ENCODE measurements around the gene TMEM185B.

The TMEM185B gene

GRCh38 chr2:120251078-120251477 is 27.9 kb upstream of the TMEM185B start:
- peaks cover 50% of the 10 kb centered on the region for H3K27me3 ChIP-seq (ENCODE audit: insufficient read depth, low read length)
- H3K9ac ChIP-seq (ENCODE audit: low read depth, low read length) = no peak overlapping the region
- H3K4me1 ChIP-seq (ENCODE audit: insufficient read depth, low read length) = peaks cover 10% of the 10 kb centered on the region; the same call in 1 of the 2 replicates
- H3K27ac ChIP-seq (ENCODE audit: low read depth, low read length) = no peak overlapping the region
- H3K36me3 ChIP-seq (ENCODE audit: insufficient read depth, low read length) = no peaks in the 10 kb centered on the region
- WGBS = 86% methylated on average over 3 of the region's 3 CpGs
- H3K9me3 ChIP-seq (ENCODE audit: insufficient read depth, low read depth, low read length) = no peaks in the 10 kb centered on the region
- H3K4me3 ChIP-seq (ENCODE audit: low read length) = no peak overlapping the region

GRCh38 chr2:120250640-120251039 is 27.4 kb upstream of the TMEM185B start:
- Histone ChIP-seq H3K4me3 (ENCODE audit: low read length) (no peak overlapping the region), H3K27me3 (ENCODE audit: insufficient read depth, low read length) (peaks cover 50% of the 10 kb centered on the region), H3K9ac (ENCODE audit: low read depth, low read length) (no peak overlapping the region), H3K9me3 (ENCODE audit: insufficient read depth, low read depth, low read length) (no peaks in the 10 kb centered on the region), H3K27ac (ENCODE audit: low read depth, low read length) (no peak overlapping the region), H3K36me3 (ENCODE audit: insufficient read depth, low read length) (no peaks in the 10 kb centered on the region), H3K4me1 (ENCODE audit: insufficient read depth, low read length) (peaks cover 14% of the 10 kb centered on the region)
- 87% methylated on average over 4 of the region's 4 CpGs for WGBS

DNA sequence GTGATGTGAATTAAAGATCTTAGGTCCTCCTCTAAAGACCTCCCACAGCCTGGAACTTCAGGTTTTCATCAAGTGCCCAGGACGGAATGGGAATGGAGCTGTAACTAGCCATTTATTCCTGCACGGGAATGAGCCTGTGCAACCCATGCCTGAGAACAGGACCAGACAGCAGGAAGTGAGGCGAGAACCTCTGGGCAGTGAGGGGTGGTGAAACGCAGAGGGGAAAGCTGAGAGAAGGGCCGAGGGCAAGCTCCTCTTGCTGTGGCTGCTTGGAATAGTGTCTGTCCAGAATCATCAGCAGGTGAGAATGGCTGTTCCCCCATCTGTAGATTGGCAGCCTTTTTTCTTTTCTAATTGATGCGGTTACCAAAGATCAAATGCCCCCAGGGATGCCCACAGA is 24.7 kb upstream of the TMEM185B start:
- no peaks in the 10 kb centered on the region for H3K9me3 ChIP-seq (ENCODE audit: insufficient read depth, low read depth, low read length)
- no peak overlapping the region for H3K4me3 ChIP-seq (ENCODE audit: low read length)
- H3K4me1 ChIP-seq (ENCODE audit: insufficient read depth, low read length) = peaks cover 12% of the 10 kb centered on the region
- no peak overlapping the region for H3K9ac ChIP-seq (ENCODE audit: low read depth, low read length)
- H3K36me3 ChIP-seq (ENCODE audit: insufficient read depth, low read length) = no peaks in the 10 kb centered on the region
- 85% methylated on average over 6 of the region's 6 CpGs for WGBS
- H3K27me3 ChIP-seq (ENCODE audit: insufficient read depth, low read length) = peaks cover 28% of the 10 kb centered on the region
- H3K27ac ChIP-seq (ENCODE audit: low read depth, low read length) = no peak overlapping the region

DNA sequence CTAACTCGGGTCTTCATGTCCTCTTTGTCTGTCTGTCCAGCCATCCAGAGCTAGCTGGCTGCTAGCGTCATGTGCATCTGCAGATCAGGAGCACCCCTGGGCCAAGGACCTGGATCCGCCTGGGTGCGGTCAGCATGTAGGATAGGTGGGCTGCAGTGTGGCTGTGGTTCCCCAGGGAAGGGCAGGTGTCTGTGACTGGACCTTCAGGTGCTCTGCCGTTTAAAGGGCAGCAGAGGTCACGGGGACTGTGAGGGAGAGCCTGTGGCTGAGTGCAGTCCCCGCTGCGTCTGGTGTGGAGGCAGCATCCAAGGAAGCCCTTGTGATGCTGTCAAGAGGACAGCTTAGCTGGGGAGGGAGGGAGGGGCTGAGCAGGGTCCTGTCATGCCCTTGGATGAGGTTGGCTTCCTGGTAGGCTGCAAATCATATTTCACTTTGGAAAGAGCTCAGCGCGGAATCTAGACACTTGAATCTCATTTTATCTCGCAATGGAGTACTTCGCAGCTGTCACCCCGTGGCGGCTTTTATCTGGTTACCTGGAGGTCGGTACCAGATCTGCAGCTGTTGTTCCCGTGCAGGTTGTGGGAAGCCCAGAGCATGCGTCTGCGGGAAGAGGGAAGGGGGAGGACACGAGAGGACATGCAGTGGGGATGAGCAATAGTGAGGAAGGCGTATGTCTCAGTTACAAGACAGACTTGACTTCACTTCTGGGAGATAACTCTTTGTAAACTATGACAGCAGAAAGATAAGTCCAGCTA is 23.5 kb upstream of the TMEM185B start:
- no peak overlapping the region for H3K27ac ChIP-seq (ENCODE audit: low read depth, low read length)
- peaks cover 23% of the 10 kb centered on the region for H3K27me3 ChIP-seq (ENCODE audit: insufficient read depth, low read length)
- H3K9me3 ChIP-seq (ENCODE audit: insufficient read depth, low read depth, low read length) = no peaks in the 10 kb centered on the region
- no peak overlapping the region for H3K4me3 ChIP-seq (ENCODE audit: low read length)
- H3K9ac ChIP-seq (ENCODE audit: low read depth, low read length) = no peak overlapping the region
- no peaks in the 10 kb centered on the region for H3K36me3 ChIP-seq (ENCODE audit: insufficient read depth, low read length)
- 77% methylated on average over 20 of the region's 20 CpGs for WGBS
- H3K4me1 ChIP-seq (ENCODE audit: insufficient read depth, low read length) = peaks cover 12% of the 10 kb centered on the region

GRCh38 chr2:120245520-120246332 is 22.5 kb upstream of the TMEM185B start:
- Histone ChIP-seq H3K36me3 (ENCODE audit: insufficient read depth, low read length) (no peaks in the 10 kb centered on the region), H3K4me3 (ENCODE audit: low read length) (no peak overlapping the region), H3K27me3 (ENCODE audit: insufficient read depth, low read length) (peaks cover 13% of the 10 kb centered on the region), H3K27ac (ENCODE audit: low read depth, low read length) (no peak overlapping the region), H3K9ac (ENCODE audit: low read depth, low read length) (no peak overlapping the region), H3K9me3 (ENCODE audit: insufficient read depth, low read depth, low read length) (no peaks in the 10 kb centered on the region), H3K4me1 (ENCODE audit: insufficient read depth, low read length) (peaks cover 12% of the 10 kb centered on the region)
- 59% methylated on average over 11 of the region's 15 CpGs for WGBS

GRCh38 chr2:120244656-120245519 is 21.7 kb upstream of the TMEM185B start:
- 81% methylated on average over 12 of the region's 12 CpGs for WGBS
- Histone ChIP-seq H3K27ac (ENCODE audit: low read depth, low read length) (no peak overlapping the region), H3K9me3 (ENCODE audit: insufficient read depth, low read depth, low read length) (no peaks in the 10 kb centered on the region)

DNA sequence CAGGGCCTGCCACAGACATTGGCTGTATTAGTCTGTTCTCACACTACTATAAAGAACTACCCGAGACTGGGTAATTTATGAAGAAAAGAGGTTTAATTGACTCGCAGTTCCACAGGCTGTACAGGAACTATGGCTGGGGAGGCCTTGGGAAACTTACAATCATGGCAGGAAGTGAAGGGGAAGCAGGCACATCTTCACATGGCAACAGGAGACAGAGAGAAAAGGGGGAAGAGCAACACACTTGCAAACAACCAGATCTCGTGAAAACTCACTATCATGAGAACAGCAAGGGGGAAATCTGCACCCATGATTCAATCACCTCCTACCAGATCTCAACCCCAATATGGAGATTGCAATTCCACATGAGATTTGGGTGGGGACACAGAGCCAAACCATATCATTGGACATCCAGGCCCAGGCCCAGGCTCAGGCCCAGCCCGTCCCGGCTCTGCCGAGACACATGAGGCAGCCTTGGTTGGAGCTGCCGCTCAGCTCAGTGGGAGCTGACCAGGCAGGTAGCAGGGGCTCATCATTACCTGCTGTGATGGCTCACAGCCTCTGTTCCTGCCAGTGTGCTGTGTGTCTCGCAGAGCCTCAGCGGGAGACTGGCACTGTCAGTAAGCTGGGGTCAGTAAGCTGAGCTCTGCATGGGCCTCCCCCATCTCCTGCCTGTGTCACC is 20.8 kb upstream of the TMEM185B start:
- Histone ChIP-seq H3K9me3 (ENCODE audit: insufficient read depth, low read depth, low read length) (no peaks in the 10 kb centered on the region), H3K9ac (ENCODE audit: low read depth, low read length) (no peak overlapping the region), H3K27ac (ENCODE audit: low read depth, low read length) (no peak overlapping the region), H3K27me3 (ENCODE audit: insufficient read depth, low read length) (no peaks in the 10 kb centered on the region; the same call in 1 of the 2 replicates), H3K4me3 (ENCODE audit: low read length) (no peak overlapping the region), H3K36me3 (ENCODE audit: insufficient read depth, low read length) (no peaks in the 10 kb centered on the region), H3K4me1 (ENCODE audit: insufficient read depth, low read length) (peaks cover 21% of the 10 kb centered on the region)
- 91% methylated on average over 9 of the region's 9 CpGs for WGBS

More at GRCh38 chr2:120244656-120245519, 21.7 kb upstream of the TMEM185B start:
- no peak overlapping the region for H3K9ac ChIP-seq (ENCODE audit: low read depth, low read length)
- peaks cover 13% of the 10 kb centered on the region for H3K4me1 ChIP-seq (ENCODE audit: insufficient read depth, low read length)
- H3K27me3 ChIP-seq (ENCODE audit: insufficient read depth, low read length) = peaks cover 5% of the 10 kb centered on the region
- H3K4me3 ChIP-seq (ENCODE audit: low read length) = no peak overlapping the region
- H3K36me3 ChIP-seq (ENCODE audit: insufficient read depth, low read length) = no peaks in the 10 kb centered on the region

GRCh38 chr2:120243211-120243610 is 20.0 kb upstream of the TMEM185B start:
- 76% methylated on average over 3 of the region's 3 CpGs for WGBS
- no peak overlapping the region for H3K9ac ChIP-seq (ENCODE audit: low read depth, low read length)
- no peak overlapping the region for H3K27ac ChIP-seq (ENCODE audit: low read depth, low read length)
- no peaks in the 10 kb centered on the region for H3K9me3 ChIP-seq (ENCODE audit: insufficient read depth, low read depth, low read length)
- H3K36me3 ChIP-seq (ENCODE audit: insufficient read depth, low read length) = no peaks in the 10 kb centered on the region
- H3K27me3 ChIP-seq (ENCODE audit: insufficient read depth, low read length) = no peaks in the 10 kb centered on the region; the same call in 1 of the 2 replicates
- H3K4me1 ChIP-seq (ENCODE audit: insufficient read depth, low read length) = peaks cover 25% of the 10 kb centered on the region
- no peak overlapping the region for H3K4me3 ChIP-seq (ENCODE audit: low read length)

DNA sequence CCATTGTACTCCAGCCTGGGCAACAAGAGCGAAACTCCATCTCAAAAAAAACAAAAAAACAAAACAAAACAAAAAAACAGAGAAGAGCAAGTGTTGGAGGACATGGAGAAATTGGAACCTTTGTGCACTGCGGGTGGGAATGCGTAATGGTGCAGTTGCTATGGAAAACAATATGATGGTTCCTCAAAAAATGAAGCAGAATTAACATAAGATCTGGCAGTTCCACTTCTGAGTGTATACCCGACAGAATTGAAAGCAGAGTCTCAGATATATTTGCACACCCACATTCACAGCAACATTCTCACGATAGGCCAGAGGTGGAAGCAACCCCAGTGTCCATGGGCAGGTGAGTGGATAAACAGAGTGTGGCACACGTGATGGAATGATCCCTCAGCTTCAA is 18.5 kb upstream of the TMEM185B start:
- no peak overlapping the region for H3K9ac ChIP-seq (ENCODE audit: low read depth, low read length)
- WGBS = 93% methylated on average over 5 of the region's 6 CpGs
- peaks cover 27% of the 10 kb centered on the region for H3K4me1 ChIP-seq (ENCODE audit: insufficient read depth, low read length)
- H3K4me3 ChIP-seq (ENCODE audit: low read length) = no peak overlapping the region
- no peaks in the 10 kb centered on the region for H3K36me3 ChIP-seq (ENCODE audit: insufficient read depth, low read length)
- H3K27me3 ChIP-seq (ENCODE audit: insufficient read depth, low read length) = no peaks in the 10 kb centered on the region
- no peaks in the 10 kb centered on the region for H3K9me3 ChIP-seq (ENCODE audit: insufficient read depth, low read depth, low read length)
- H3K27ac ChIP-seq (ENCODE audit: low read depth, low read length) = no peak overlapping the region

DNA sequence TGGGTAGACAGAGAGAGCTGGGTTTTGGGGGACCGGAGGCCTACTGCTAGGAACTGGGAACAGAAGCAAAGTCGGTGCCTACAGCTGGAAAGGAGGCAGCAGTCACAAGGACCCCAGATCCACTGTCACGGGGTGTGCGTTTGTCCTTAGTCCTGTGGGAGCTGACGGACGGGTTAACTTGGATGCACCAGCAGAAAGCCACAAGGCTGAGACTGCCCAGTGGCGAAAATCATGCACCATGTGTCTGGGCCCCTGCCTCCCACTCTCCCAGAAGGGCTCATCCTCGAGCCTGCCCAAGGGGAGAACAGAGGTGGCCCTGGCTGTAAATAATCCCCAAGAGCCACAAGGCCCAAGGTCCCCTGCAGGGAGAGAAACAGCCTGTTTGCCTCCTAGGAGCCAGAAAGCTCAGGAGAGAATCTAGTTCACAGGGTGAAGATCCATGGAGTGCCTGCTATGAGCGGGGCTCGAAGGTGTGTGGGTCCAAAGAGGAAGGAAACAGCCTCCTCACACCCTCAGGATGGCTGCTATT is 17.8 kb upstream of the TMEM185B start:
- WGBS = 95% methylated on average over 10 of the region's 10 CpGs
- no peak overlapping the region for H3K9ac ChIP-seq (ENCODE audit: low read depth, low read length)

More for the DNA sequence above, 17.8 kb upstream of the TMEM185B start:
- Histone ChIP-seq H3K9me3 (ENCODE audit: insufficient read depth, low read depth, low read length) (no peaks in the 10 kb centered on the region), H3K4me1 (ENCODE audit: insufficient read depth, low read length) (peaks cover 22% of the 10 kb centered on the region), H3K27ac (ENCODE audit: low read depth, low read length) (no peak overlapping the region), H3K27me3 (ENCODE audit: insufficient read depth, low read length) (no peaks in the 10 kb centered on the region), H3K4me3 (ENCODE audit: low read length) (no peak overlapping the region), H3K36me3 (ENCODE audit: insufficient read depth, low read length) (no peaks in the 10 kb centered on the region)

All from HUES64 (cell line).